Neural progenitor cell (in vitro differentiated cells): Measurements from ENCODE around the gene ESPL1.
"Not testable (repeated sequence)": the region's sequence is repeated elsewhere in the genome, so short reads cannot be mapped to it uniquely, and the experiment has no call there.

Experiments used
- EZH2 ChIP-seq: fragments of 200-600 bp; sonication (generic); IDR thresholded peaks from 2 replicates; pipeline ENCODE4 v1.6.1; 2017; ENCODE audit warnings: antibody characterized with exemption, mild to moderate bottlenecking, moderate library complexity
- TF ChIP-seq, protein P1 (sequence below): fragments of 200-600 bp; sonication (generic); IDR thresholded peaks from 2 replicates; pipeline ENCODE4 v1.5.1; 2017; ENCODE audit warnings: antibody characterized with exemption, mild to moderate bottlenecking

DNA sequence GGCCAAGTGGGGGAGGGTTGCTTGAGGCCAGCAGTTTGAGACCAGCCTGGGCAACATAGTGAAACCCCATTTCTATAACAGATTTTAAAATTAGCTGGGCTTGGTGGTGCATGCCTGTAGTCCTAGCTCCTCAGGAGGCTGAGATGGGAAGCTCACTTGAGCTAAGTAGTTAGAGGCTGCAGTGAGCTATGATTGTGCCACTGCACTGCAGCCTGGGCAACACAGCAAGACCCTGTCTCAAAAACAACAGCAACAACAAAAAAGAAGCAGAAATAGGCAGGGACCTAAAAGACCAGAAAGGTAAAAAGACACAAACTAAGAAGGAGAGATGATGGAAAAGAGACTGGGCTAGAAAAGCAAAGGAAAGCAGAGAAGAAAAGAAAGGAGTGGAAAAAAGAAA lies 64.2 kb downstream of the ESPL1 start:
- not testable (repeated sequence) for TF ChIP-seq EZH2
- TF ChIP-seq, protein P1, sequence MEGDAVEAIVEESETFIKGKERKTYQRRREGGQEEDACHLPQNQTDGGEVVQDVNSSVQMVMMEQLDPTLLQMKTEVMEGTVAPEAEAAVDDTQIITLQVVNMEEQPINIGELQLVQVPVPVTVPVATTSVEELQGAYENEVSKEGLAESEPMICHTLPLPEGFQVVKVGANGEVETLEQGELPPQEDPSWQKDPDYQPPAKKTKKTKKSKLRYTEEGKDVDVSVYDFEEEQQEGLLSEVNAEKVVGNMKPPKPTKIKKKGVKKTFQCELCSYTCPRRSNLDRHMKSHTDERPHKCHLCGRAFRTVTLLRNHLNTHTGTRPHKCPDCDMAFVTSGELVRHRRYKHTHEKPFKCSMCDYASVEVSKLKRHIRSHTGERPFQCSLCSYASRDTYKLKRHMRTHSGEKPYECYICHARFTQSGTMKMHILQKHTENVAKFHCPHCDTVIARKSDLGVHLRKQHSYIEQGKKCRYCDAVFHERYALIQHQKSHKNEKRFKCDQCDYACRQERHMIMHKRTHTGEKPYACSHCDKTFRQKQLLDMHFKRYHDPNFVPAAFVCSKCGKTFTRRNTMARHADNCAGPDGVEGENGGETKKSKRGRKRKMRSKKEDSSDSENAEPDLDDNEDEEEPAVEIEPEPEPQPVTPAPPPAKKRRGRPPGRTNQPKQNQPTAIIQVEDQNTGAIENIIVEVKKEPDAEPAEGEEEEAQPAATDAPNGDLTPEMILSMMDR, result not testable (repeated sequence)
